ENCODE data around the gene PPP3CB.

Gene PPP3CB

DNA sequence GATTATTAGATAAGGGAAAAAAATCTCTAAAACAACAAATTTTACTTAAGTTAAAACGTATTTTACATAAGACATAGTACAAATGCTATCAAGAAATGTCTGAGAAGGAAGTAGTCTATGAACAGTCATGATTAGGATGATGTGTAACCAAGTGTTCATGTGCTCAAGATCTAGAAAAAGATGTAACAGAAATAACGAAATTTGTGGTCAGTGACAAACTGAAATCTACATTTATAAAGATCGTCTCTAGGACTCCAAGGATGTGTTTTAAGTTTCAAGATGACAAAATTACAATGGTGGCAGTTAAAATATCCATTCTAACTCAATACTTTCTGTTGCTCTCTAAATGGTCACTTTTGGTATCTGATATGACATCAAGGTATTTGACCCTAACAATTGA is 17.2 kb downstream of the PPP3CB start:
- DNase-seq: no peak

DNA sequence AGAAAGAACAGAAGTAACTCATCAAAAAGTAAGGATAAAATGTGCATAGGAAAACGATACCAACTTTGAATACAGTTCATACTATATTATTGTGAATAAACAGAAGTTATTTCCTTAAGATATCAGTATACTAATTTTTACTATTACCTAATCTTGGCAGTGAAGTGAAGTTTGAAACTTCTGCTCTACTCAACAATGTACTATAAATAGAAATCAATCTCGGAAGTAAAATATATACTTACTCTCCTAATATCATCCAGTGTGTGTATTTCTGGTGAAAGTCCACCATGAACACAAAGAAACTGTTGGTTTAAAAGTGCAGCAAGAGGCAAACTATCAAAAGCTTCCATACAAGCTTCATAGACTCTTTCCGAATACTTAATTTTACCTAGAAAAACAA is 24.6 kb downstream of the PPP3CB start:
- no peak for DNase-seq

DNA sequence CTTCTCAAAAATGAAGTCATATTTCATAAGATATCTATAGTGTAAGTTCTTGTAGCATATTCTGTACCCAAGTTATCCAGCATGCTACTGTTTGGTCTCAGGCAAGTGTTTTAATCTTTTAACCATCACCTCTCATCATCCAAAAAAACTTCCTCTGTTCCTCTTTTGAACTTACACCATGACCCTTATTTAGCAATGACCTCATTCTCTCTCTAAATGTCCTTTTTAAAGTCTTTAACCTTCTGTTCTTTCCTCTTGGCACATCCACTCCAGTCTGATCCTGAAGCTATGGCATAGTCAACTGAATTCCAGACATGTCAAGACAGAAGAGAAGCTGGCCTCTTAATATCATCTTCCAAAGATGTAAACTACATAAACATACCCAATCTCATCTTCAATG is 26.2 kb downstream of the PPP3CB start:
- DNase-seq: no peak

DNA sequence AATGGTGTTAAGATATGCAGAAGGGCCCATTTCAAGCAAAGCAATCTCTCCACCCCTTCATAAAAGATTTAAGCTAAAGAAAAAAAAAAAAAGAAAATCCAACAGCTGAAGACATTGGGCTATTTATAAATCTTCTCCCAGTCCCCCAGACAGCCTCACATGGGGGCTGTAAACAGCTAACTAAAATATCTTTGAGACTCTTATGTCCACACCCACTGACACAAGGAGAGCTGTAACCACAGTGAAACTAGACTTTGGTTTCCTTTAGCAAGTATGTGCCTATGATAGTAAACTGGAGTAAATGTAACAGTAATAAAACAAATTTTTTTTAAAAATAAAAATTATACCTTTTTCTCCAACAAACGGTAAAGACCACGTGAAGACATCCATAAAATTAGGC is 28.6 kb downstream of the PPP3CB start:
- no peak for DNase-seq

DNA sequence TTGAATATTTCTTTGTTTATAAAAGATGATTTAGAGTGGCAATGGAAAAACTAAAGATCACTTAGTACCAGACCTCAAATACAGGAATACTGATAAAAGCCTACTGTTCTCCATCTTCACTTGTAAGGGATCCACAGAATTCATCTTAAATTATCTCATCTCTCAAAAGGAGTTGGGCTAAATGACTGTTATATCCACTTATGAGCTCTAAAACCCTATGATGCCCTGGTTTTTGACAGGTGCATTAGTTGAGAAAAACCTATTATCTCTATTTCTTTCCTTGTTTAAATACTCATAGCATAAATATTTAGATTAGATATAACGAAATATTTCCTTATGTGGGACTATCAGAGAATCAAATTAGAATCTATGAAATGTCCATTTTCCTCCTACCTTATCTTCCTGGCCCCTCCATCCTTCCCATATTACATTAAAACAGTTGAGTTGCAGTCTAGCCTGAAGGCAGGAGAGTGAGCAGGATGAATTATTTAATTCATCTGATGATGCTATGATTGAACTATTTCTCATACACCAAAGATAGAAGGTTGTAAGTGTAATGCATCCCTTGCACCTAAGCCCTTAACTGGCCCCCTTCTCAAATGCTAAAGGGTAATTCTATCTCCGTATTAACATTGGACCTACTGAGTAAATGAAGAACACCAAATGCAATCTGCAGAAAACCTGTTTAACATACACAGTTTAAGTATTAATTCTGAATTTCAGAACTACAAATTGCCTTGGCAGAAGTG is 29.7 kb downstream of the PPP3CB start:
- no peak for DNase-seq

DNA sequence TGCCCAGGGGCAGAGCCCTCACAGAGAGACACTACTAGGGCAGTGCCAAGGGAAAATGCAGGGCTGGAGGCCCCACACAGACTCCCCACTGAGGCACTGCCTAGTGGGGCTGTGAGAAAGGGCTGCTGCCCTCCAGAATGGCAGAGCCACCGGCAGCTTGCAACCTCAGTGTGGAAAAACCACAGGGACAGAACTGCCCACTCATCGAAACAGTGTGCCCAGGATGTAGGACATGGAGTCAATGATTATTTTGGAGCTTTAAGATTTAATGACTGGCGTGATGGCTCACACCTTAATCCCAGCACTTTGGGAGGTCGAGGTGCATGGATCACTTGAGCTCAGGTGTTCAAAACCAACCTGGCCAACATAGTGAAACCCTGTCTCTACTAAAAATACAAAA is 34.9 kb downstream of the PPP3CB start:
- no peak for DNase-seq

DNA sequence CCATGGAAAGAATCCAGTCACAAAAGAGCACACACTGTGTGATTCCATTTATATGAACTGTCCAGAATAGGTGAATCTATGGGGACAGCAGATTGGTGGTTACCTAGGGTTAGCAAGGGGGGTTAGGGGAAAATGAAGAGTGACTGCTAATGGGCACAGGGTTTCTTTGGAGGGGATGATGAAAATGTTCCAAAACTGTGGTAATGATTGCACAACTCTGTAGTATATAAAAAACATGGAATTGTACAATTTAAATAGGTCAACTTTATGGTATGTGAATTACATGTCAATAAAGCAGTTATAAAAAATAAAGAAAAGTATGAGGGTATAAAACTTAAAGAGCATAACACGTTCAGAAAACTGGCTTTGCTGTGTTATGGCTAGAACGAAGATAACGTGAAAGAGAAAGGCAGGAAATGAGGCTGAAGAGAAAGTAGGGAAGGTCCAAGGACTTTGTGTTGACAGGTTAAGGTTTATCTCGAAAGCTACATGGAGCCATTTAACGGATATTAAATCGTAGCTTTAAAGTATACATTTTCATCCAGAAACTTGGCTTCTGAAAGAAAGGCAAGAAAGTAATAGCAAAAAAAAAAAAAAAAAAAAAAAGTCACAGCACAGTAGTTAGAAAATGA is 36.0 kb downstream of the PPP3CB start:
- DNase-seq: no peak

DNA sequence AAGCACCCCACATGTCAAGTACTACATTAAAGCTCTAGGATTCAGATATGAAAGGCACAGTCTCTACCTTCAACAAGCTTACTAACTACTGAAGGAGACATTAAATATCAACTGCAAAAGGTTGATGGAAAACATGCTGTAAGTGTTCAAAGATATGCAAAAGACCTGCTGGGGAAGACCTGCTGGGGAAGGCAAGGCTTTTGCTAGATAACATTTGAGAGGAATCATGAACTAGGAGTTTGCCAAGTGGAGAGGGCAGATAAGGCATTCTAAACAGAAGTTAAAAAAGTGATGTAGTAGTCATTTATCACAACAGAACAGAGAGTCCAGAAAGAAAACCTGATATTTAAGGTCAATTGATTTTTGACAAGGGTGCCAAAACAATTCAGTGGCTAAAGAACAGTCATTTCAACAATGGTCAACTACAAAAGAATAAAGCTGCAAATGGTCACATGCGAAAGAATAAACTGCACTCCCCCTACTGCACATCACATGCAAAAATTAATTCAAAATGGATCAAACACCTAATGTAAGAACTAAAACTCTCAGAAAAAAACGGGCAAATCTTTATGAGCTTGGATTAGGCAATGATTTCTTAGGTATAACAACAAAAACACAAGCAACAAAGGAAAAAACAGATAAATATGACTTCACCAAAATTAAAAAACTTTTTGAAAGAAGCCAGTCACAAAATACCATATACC is 39.5 kb downstream of the PPP3CB start:
- DNase-seq: no peak

DNA sequence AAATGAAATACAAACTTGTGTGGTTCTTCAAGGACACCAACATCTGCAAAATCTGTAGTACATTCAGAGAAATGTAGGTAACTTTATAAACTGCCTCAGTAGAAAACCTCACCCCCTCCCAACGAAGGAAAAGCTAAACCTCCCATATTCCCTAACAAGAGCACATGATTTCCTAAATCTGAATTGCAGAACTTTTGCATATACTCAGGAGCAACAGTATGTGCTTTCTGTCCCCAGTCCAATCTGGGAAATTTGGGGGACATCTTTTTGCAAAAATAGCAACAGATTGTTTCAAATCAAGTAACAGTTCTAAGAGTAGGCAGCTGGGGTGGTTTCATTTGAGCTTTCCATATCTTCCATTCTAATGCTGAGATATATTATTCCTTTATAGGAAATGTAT is 46.7 kb downstream of the PPP3CB start:
- DNase-seq: no peak

DNA sequence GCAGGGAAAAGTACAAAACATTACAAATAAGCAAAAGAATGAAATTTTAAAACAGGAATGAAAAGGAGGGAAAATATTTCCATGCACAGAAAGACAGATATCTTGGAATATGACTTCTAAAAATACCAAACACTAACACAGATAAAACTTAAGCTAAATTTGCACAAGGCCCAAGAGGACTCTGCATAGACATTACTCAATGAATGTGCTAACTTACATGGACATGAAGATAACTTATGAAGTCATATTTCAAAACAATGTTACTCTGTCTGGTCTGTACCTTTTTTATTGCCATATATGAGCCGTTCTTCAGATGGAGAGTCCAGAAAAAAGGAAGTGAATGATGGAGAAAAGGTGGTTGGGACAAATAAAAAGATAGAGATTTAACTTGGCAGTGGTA is 47.4 kb downstream of the PPP3CB start:
- DNase-seq: no peak

DNA sequence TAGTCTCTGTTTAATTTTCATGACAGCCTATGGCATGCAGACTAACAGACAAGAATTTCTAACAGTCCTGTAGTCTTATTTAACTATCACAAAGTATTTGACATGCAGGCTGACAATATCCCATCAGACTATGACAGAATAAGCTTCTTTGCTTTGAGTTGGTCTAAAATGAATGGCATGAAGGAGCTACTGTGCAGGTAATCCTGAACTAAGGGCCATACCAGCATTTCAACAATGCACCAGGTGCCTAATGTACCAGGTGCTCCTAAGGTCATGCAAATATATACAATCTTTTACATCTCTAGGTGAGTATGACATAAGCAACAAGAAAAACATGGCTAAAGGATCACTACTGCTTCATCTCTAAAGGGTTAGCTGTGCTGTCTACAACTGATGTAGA is 48.9 kb downstream of the PPP3CB start:
- DNase-seq: no peak

DNA sequence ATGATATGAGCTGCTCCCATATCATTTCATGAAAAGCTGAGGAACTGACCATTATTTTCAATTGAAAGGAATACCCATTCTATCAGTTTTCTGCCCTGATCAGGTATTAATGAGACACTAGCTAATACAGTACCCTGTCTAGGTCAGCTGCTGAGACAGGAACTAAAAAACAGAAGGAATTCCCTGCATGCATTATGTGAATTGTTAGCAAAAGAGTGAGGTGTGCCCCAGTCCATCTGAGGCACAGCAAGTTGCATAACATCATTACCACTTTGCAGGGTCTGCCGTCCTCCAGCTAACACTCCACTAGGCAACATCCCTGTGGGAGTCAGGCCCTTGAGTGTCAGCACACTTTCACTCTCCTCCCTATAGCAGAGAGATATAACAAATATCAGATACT is 51.4 kb downstream of the PPP3CB start:
- DNase-seq: no peak

DNA sequence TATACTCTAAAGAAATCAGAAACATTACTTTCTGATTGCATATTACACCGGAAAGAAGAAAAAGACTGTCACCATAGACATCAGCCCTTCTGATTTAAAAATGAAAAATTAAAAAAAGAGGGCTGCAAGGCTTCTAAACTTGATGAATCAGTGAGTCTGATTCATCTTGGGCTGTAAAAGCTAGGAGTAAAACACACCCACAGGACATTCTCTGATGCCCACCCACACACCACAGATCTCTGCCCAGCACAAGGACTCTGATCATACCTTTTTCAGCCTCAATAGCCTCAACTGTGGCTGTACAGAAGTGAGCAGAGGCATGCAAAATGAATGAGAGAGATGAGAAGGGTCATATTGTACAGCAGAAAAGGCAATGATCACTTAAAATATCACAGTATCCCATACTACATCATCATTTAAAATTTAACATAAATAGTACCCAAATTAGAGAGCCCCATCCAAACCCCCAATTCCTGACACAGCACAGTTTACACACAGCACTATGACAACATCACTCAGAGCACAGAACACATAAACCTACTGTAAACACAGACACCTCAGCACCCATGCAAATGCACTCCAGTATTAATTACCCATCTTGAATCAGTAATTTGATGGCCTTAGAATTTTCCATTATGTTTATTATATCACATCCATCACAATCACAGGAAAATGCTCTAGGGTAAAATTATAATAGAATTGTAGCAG is 56.1 kb downstream of the PPP3CB start:
- DNase-seq: no peak

DNA sequence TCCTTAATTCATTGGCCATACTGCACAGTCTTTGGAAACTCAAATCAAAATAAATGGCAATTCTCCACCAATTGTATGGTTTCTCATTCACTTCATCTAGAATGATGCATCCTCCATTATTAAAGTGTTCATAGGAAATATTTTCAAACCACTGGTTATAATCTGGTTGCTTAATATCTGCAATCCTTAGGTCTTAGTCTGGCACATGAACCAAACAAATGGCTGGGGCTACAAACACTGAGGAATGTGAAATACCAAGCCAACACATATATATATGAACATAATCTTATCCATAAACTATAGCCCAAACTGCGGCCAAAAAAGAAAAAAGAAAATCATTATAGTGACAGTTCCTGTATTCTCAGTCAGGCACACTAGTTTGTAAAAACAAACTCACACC is 56.8 kb downstream of the PPP3CB start:
- DNase-seq: no peak

DNA sequence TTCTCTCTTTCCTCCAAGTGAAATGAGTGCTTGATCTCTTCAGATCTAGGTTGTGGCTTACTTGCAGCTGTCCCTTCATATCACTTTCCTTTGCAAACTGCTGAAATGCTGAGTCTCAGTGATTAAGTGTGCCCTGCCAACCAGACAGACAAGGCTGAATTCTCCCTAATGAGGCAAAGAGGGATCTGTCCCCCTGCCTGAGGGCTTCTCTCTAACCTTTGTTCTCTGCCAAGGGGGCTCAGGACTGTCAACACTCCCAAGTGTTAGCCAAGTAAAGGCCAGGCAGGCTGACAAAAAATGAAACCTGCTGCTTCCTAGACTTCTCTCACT is 62.3 kb downstream of the PPP3CB start, which contains the start of gene MSS51:
TSS of gene MSS51 (minus strand) at position 24 of the 330 bp plus-strand sequence. CDS start 5,277 bp downstream, outside the sequence.
- DNase-seq: no peak

DNA sequence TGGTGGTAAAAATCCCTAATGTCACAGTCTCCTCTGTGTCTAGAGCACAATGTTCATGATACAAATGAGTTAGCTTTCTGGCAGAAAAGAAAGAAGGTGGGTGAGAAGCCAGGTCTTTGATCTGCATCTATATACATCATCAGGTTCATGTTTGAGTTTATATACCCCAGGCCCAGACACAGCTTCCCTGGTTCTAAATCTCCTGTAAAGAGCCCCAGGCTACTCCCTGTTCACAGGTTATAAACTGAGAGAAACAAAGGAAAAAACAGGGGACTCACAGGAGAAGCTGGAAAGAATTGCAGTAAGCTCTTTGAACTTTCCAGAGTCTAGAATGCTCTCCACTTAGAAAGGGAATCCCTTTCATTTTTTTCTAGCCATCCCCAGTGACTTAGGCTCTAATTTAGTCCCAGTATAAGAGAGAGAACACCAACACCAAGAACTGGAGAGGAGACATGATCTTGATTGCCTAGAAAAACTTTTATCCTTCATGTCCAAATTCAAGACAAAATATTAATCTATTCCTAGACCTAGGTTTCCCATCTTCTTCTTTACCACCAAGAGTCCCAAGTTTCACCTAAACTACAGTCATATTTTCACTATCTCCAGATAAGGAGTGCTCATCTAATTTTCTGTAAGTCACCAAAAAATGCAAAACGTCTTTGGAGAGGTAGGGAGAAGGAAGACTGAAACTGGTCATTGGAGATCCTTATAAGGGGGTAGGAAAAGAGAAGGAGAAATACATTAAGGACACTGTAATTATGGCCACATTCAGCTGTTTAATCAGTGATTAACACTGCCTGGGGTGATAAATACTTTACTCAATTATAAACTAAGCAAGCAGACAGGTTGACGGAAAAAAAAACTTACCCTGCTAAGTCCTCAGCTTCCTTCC is 62.9 kb downstream of the PPP3CB start:
- no peak for DNase-seq

DNA sequence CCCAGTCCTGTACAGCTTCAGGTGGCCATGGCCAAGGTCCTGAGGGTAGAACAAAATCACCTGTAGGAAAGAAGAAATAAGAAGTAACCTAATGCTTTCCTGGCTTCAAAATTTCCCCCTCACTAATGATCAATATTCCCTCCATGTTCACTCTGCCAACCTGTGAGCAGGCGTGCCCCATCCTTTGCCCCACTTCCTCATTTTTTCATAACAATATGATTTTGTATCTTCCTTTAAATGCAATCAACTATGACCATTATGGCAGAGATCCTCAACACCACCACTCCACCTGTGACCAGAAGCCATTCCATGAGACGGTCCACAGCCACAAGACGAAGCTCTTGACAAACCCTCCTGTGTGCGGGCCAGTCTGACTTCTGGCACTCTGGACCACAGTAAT is 69.5 kb downstream of the PPP3CB start:
- no peak for DNase-seq

DNA sequence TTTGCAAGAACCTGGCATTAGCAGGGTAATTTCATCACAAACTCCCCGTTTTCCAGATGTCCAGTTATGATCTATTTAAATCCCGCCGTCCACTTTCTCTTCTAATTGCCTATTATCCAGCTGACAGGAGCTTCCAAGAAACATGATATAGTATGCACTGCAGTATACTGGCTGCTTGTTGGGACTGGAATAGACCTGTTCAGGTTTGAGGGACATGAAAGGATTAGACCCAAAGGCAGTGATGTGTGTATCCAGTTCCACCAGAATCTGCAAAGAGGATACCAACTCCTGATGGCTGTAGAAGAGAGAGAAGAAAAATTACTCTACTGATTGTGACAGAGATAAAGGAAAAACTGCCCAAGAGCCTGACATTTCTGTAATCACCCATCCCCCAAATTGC is 71.3 kb downstream of the PPP3CB start:
- DNase-seq: no peak

DNA sequence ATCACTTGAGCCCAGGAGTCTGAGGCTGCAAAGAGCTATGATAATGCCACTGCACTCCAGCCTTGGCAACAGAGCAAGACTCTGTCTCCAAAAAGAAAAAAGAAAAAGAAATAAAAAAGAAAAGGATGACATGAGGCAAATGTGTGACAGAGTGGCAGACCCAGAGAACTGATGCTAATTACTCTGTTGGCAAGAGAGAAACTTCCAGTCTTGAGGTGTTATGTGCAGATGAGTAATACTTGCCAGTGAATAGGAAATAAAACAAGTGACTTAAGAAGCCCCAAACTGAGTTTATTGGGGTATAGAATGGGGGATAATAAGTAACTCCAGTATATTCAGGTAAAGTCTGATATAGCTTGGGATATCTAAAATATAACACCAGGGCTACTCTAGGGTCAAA is 72.5 kb downstream of the PPP3CB start:
- DNase-seq: no peak

DNA sequence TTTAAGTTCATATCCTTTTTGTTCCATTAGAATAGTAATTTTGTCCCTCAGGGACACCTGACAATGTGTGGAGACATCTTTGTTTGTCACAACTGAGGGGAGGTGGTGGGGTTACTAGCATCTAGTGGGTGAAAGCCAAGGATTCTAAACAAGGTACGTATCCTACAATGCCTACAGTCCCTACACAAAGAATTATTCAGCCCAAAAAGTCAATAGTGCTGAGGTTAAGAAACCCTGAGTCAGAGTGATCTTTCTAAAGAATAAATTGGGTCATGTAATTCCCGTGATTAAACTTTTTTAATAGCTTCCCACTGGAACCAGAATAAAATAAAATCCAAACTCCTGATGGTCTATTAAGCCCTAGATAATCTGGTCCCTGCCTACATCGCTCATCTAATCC is 79.3 kb downstream of the PPP3CB start:
- DNase-seq: no peak

DNA sequence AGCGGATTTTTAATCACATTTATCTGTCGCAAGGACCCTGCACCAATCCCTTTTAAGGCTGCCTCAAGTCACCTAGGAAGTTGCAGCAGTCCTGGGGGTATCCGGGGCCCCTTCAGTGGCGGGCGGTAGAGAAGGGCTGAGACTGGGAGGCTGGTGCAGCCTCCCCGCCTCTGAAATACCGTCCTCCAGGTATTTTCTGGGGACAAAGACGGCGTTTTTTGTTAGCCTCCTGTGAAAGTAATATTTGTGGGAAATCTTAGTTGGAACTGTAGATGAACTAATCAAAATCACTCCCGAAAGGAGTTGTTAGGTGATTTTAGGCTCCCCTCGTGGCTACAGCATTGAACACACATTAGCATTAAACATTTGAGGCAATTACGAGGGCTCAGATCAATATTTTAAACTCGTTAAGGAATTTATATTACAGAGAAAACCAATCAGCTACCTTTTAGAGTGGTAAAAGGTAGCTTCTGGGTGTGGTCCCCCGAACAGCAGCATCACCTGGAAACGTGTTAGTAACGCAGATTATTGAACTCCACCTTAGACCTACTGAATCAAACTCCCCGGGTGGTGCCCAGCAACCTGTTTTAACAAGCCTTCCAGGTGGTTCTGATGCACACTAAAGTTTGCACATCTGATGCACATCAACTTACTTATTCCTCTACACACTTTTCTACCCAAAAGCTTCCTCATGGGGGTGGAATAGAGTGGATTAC is 81.4 kb downstream of the PPP3CB start:
- DNase-seq: no peak
